ENCODE results near the gene CDK8.
A peak's percentile ranks its signal among the peaks of the same experiment; 100 is the strongest.

Gene CDK8

GRCh38 chr13:26253787-26254582 lies at the start of gene CDK8:
Gene CDK8, plus strand, starts transcription at chr13:26254129. Its CDS starts 513 bp downstream, at chr13:26254642.
- DNase-seq (ENCODE audit: low read depth in 3 of 3, low spot score in 1 of 3): peak; percentile 63 to 73 (median 64)

GRCh38 chr13:26208287-26208686 lies 45.6 kb upstream of the CDK8 start:
- no peak for DNase-seq (ENCODE audit: low read depth in 3 of 3, low spot score in 1 of 3)

- no peak for DNase-seq (ENCODE audit: low read depth in 3 of 3, low spot score in 1 of 3)
Observed at GRCh38 chr13:26213345-26213744, 40.6 kb upstream of the CDK8 start.

GRCh38 chr13:26213982-26214381 lies 39.9 kb upstream of the CDK8 start:
- no peak for DNase-seq (ENCODE audit: low read depth in 3 of 3, low spot score in 1 of 3)

- no peak for DNase-seq (ENCODE audit: low read depth in 3 of 3, low spot score in 1 of 3)
Observed at GRCh38 chr13:26216042-26216441, 37.9 kb upstream of the CDK8 start.

- DNase-seq (ENCODE audit: low read depth in 3 of 3, low spot score in 1 of 3): no peak
Observed at GRCh38 chr13:26219726-26220125, 34.2 kb upstream of the CDK8 start.

GRCh38 chr13:26220575-26220974 lies 33.4 kb upstream of the CDK8 start:
- no peak for DNase-seq (ENCODE audit: low read depth in 3 of 3, low spot score in 1 of 3)

- DNase-seq (ENCODE audit: low read depth in 3 of 3, low spot score in 1 of 3): no peak
Observed at GRCh38 chr13:26221399-26221720, 32.6 kb upstream of the CDK8 start.

- peak; percentile 63 to 84 (median 72) for DNase-seq (ENCODE audit: low read depth in 3 of 3, low spot score in 1 of 3)
Observed at GRCh38 chr13:26221721-26222519, 32.0 kb upstream of the CDK8 start, which contains the start of gene RNF6. Gene RNF6, minus strand, starts transcription at chr13:26222314. Its CDS starts 2,665 bp downstream, at chr13:26219649.

- DNase-seq (ENCODE audit: low read depth in 3 of 3, low spot score in 1 of 3): no peak
Observed at GRCh38 chr13:26222520-26223046, 31.3 kb upstream of the CDK8 start.

GRCh38 chr13:26225896-26226617 lies 27.9 kb upstream of the CDK8 start:
- DNase-seq (ENCODE audit: low read depth in 3 of 3, low spot score in 1 of 3): no peak

- no peak for DNase-seq (ENCODE audit: low read depth in 3 of 3, low spot score in 1 of 3)
Observed at GRCh38 chr13:26227166-26227971, 26.6 kb upstream of the CDK8 start.

GRCh38 chr13:26228096-26228495 lies 25.8 kb upstream of the CDK8 start:
- no peak for DNase-seq (ENCODE audit: low read depth in 3 of 3, low spot score in 1 of 3)

- DNase-seq (ENCODE audit: low read depth in 3 of 3, low spot score in 1 of 3): no peak
Observed at GRCh38 chr13:26229080-26229615, 24.8 kb upstream of the CDK8 start.

GRCh38 chr13:26230703-26231102 lies 23.2 kb upstream of the CDK8 start:
- DNase-seq (ENCODE audit: low read depth in 3 of 3, low spot score in 1 of 3): no peak

- DNase-seq (ENCODE audit: low read depth in 3 of 3, low spot score in 1 of 3): no peak
Observed at GRCh38 chr13:26236296-26236695, 17.6 kb upstream of the CDK8 start.

GRCh38 chr13:26246154-26246553 lies 7.8 kb upstream of the CDK8 start:
- no peak for DNase-seq (ENCODE audit: low read depth in 3 of 3, low spot score in 1 of 3)

- DNase-seq (ENCODE audit: low read depth in 3 of 3, low spot score in 1 of 3): no peak
Observed at GRCh38 chr13:26247011-26247410, 6.9 kb upstream of the CDK8 start.

- DNase-seq (ENCODE audit: low read depth in 3 of 3, low spot score in 1 of 3): no peak
Observed at GRCh38 chr13:26247608-26248007, 6.3 kb upstream of the CDK8 start.

GRCh38 chr13:26249551-26249950 lies 4.4 kb upstream of the CDK8 start:
- DNase-seq (ENCODE audit: low read depth in 3 of 3, low spot score in 1 of 3): no peak
